Measurements from ENCODE around the gene UBE4B.
"Not testable (repeated sequence)": the region's sequence is repeated elsewhere in the genome, so short reads cannot be mapped to it uniquely, and the experiment has no call there.

Gene UBE4B

DNA sequence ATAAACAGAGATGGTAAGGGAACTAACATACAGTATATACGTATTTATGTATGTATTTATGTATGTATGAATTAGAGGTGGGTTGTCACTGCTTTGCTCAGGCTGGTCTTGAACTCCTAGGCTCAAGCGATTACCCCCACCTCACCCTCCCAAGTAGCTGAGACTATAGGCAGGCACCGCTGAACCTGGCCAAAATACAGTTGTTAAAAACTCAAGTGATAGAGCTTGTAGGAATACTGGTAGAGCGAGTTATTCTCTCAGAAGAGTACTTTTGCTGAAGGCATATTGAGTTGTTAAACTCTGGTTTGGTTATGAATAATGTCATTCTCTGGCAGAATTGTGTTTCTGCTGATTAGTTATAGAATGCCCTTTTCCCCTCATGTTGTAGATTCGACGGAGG is 38.9 kb downstream of the UBE4B start:
- no peak for ATAC-seq
- DNase-seq: no peak

DNA sequence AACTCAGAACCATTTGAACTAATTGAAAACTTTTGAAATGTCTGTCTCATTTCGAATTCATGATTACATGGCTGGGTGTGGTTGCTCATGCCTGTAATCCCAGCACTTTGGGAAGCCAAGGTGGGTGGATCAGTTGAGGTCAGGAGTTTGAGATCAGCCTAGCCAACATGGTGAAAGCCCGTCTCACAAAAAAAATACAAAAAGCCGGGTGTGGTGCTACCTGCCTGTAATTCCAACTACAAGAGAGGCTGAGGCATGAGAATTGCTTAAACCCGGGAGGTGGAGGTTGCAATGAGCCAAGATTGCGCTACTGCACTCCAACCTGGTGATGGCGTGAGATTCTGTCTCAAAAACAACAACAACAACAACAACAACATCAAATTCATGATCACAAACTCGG is 40.6 kb downstream of the UBE4B start:
- not testable (repeated sequence) for ATAC-seq, DNase-seq

DNA sequence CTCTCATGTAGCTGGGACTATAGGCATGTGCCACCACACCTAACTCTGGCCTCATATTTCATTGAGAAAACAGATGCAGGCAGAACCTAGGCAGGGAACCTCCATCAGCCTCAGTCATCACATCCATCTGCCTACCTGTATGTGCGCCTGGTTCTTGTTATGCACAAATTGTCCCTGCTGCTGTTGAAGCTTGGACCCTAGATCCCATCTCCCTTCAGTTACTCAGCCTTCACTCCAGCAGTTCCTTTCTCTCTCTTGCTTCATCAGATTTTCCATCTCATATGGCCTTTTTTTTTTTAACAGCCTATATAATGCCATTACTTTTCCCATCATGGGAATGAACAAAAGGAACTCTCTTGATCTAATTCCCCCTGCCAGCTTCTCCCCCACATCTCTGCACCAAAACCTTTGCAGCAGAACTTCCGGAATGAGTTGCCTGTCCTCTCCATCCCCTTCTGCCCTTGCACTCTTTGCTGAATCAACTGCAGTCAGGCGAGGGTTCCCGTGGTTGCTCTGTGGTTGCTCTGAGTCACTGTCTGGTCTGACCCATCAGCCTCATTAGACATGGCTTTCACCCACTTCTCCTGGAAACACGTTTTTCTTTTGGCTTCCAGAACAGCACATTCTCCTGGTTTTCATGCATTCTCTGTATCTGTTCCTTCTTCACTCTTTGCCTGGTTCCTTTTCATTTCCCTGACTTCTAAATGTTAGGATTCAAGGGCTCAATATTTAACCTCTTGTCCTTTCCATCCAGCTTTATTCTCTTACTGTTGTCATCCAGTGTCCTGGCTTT is 41.5 kb downstream of the UBE4B start:
- DNase-seq: peak; percentile 76
- peak; percentile 100 for ATAC-seq

DNA sequence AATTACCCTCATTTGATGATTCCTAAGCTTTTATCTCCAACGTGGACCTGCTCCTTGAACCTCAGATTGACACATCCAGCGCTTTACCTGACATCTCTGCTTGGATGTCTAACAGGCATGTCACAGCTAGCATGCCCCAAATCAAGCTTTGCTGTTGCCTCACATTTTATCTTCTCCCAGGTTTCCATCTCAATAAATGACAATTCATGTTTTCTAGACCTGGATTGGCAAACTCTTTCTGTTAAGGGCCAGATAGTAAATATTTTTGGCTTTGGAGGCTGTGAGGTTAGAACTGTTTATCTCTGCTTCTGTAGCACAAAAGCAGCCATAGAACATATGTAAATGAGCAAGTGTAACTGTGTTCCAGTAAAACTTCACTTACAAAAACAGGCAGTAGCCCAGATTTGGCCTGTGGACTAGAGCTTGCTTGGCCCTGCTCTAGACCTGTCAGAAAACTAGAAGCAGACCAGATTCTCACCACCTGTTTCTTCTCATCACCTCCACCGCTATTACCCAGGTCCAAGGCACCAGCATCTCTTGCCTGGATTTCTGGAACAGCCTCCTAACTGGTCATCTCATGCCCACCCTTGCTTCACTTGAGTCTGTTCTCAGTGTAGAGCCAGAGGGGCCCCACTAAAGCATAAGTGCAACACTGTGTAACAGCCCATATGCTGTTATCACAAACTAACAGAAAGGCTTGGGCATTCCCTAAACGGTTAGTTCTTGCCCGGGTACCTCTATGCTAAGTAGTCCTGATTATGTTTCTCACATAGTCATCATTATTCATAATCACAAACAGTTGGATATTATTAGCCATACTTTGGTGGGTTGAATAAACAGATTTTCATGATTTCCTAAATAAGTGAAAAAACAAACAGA is 42.3 kb downstream of the UBE4B start:
- DNase-seq (no peak), ATAC-seq (no peak)

DNA sequence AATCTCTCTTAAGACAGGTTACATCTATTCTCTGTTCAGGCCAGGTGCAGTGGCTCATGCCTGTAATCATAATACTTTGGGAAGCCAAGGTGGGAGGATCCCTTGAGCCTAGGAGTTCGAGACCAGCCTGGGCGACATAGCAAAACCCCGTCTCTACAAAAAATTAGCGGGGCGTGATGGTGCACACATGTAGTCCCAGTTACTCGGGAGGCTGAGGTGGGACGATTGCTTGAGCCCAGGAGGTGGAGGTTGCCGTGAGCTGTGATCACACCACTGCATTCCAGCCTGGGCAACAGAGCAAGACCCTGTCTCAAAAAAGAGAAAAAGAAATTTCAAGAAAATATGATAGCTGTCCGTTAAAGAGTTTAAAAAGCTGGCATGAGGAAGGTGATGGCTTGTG is 43.0 kb downstream of the UBE4B start:
- DNase-seq (no peak), ATAC-seq (no peak)

- DNase-seq: no peak
- ATAC-seq: no peak
Measured at GRCh38 chr1:10078494-10078893, 45.7 kb downstream of the UBE4B start.

DNA sequence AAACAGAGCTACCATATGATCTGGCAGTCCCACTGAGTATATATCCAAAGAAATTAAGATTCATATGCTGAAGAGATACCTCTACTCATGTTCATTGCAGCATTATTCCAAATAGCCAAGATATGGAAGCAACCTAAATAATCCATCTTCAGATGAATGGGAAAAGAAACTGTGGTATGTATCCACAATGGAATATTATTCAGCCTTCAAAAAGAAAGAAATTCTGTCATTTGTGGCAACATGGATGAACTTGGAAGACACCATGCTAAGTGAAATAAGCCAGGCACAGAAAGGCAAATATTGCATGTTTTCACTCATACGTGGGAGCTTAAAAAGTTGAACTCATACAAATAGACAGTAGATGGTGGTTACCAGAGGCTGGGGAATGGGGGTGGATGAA is 47.8 kb downstream of the UBE4B start:
- ATAC-seq: no peak
- no peak for DNase-seq

GRCh38 chr1:10082785-10083479 is 50.2 kb downstream of the UBE4B start:
- ATAC-seq: no peak
- no peak for DNase-seq

DNA sequence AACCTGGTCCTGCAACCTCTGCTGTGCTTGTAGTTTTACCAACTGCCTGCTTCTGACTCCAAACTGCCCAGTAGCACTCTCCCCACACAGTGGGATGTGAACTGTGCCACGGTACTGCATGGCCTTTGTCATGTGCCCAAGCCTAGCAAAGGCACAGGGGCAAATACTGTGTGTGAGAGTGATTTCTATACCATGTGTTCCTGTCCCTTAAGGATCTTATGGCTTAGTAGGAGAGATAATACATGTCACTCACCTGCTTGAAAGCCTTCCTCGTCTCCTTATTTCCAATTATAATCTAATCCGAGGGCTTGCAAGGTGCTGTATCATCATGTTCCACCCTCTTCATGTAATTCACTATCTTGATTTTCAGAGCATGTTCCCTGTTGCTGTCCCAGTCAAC is 51.3 kb downstream of the UBE4B start:
- ATAC-seq (no peak), DNase-seq (no peak)

- ATAC-seq: no peak
- no peak for DNase-seq
Measured at GRCh38 chr1:10085076-10085475, 52.3 kb downstream of the UBE4B start.

- DNase-seq (no peak), ATAC-seq (no peak)
Measured at GRCh38 chr1:10087210-10087609, 54.5 kb downstream of the UBE4B start.

GRCh38 chr1:10101929-10102328 is 69.2 kb downstream of the UBE4B start:
- no peak for DNase-seq
- ATAC-seq: no peak

- DNase-seq: no peak
Measured at GRCh38 chr1:10103193-10103592, 70.4 kb downstream of the UBE4B start.

DNA sequence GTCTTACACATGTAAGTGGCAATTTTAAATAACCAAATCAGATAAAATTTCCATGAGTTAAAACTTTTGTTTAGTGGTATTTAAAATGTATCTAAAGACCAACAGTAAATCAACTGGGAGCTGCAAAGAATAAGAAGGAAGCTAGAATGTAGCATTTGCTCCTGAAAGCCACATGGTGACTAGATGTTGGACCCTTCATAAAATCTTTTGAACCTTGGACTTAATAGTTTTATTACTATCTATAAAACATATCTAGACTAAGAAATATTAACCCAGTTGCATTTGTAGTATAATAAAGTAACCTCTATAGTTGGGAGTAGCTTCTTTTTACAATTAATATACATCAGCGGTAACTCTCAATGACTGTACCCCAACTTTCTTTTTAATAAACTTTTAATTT is 72.1 kb downstream of the UBE4B start:
- ATAC-seq (no peak), DNase-seq (no peak)

More at GRCh38 chr1:10103193-10103592, 70.4 kb downstream of the UBE4B start:
- no peak for ATAC-seq

DNA sequence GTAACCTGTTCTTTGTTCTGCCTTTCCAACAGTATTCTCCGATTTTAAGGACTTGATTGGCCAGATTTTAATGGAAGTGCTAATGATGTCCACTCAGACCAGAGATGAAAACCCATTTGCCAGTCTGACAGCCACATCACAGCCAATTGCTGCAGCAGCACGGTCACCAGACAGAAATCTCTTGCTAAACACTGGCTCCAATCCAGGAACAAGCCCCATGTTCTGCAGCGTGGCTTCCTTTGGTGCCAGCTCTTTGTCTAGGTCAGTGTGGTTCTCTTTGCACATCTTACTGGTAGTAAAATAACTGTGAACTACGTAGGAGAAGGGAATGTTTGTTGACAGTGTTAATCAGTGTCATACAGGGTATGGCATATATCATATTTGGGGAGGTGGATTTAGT is 72.7 kb downstream of the UBE4B start:
- ATAC-seq: no peak
- DNase-seq: no peak

- DNase-seq (no peak), ATAC-seq (no peak)
Measured at GRCh38 chr1:10106241-10106640, 73.5 kb downstream of the UBE4B start.

DNA sequence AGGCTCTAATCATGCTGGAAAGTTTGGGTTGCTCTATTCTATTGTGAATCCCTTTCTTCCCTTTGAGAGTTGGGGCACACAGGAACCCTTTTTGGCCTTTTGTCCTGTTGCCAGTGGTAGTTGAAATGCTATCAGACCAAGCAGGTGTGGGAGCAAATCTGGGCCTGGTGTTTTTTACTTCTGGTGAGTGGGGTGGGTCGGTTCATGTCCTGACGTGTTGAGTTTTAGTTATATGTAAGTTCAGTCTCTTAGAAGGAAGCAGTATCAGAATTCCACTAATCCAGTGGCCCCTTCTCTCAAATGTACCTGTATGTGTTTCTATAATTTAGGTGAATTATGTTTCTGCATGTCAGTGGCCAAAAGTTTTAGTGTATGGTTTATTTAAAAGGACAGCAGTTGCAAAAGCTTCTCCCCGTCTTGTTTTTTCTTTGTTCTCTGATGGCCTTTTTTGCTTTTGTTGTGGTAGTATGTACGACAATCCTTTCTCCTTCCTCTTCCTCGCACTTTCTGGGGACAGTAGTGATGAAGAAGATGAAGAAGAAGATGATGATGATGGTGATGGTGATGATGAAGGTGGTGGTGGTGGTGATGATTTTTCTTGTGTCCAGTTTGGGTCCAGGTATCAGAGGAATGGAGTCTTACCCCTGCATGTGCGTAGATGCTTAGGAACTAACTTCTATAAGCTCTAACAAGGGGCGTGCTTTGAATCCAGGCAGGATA is 74.2 kb downstream of the UBE4B start:
- ATAC-seq (no peak), DNase-seq (no peak)

GRCh38 chr1:10107476-10107847 is 74.7 kb downstream of the UBE4B start:
- not testable (repeated sequence) for DNase-seq, ATAC-seq

- ATAC-seq (no peak), DNase-seq (no peak)
Measured at GRCh38 chr1:10108134-10108663, 75.4 kb downstream of the UBE4B start.

GRCh38 chr1:10108948-10109708 is 76.4 kb downstream of the UBE4B start:
- no peak for ATAC-seq
- no peak for DNase-seq

- ATAC-seq (no peak), DNase-seq (no peak)
Measured at GRCh38 chr1:10113501-10113900, 80.7 kb downstream of the UBE4B start.
